Nephron progenitor cell (in vitro differentiated cells): ENCODE results near the gene MOXD1.
A peak's percentile ranks its signal among the peaks of the same experiment; 100 is the strongest.

Experiments
- DNase-seq: peaks from one replicate; pipeline ENCODE4 v3.0.0; 2021
- H3K27ac Mint-ChIP-seq: 2 replicates; pipeline ENCODE4 v1.8.0; 2021; ENCODE audit warnings: mild to moderate bottlenecking, moderate library complexity, mixed read lengths
- H3K27me3 Mint-ChIP-seq: 2 replicates; pipeline ENCODE4 v1.8.0; 2021; ENCODE audit warnings: mild to moderate bottlenecking, low read depth, mixed read lengths; ENCODE audit not compliant: poor library complexity
- H3K36me3 Mint-ChIP-seq: 2 replicates; pipeline ENCODE4 v1.8.0; 2021; ENCODE audit warnings: low read depth, mixed read lengths
- H3K4me1 Mint-ChIP-seq: 2 replicates; pipeline ENCODE4 v1.8.0; 2021; ENCODE audit warnings: mixed read lengths
- H3K4me3 Mint-ChIP-seq: 2 replicates; pipeline ENCODE4 v1.8.0; 2021; ENCODE audit warnings: mild to moderate bottlenecking, moderate library complexity, mixed read lengths
- H3K9me3 Mint-ChIP-seq: 2 replicates; pipeline ENCODE4 v1.8.0; 2021; ENCODE audit warnings: mild to moderate bottlenecking, moderate library complexity, mixed read lengths
- CTCF ChIP-seq: fragments of 200-600 bp; sonication (generic); IDR thresholded peaks from 2 replicates; pipeline ENCODE4 v1.5.0; 2021; ENCODE audit warnings: antibody characterized with exemption

MOXD1 gene

GRCh38 chr6:132261354-132261753, 139.9 kb downstream of the MOXD1 start:
- Mint-ChIP-seq H3K36me3 (no peaks in the 10 kb centered on the region), H3K27ac (no peak overlapping the region), H3K9me3 (no peaks in the 10 kb centered on the region), H3K27me3 (no peaks in the 10 kb centered on the region), H3K4me1 (no peaks in the 10 kb centered on the region), H3K4me3 (no peak overlapping the region)
- TF ChIP-seq CTCF, result no peak
- DNase-seq, result no peak

- no peaks in the 10 kb centered on the region for H3K27me3 Mint-ChIP-seq
- H3K27ac Mint-ChIP-seq, result no peak overlapping the region
- no peaks in the 10 kb centered on the region for H3K36me3 Mint-ChIP-seq
These were observed 142.2 kb downstream of the MOXD1 start for GRCh38 chr6:132259070-132259469.

GRCh38 chr6:132257561-132257960, 143.7 kb downstream of the MOXD1 start:
- no peaks in the 10 kb centered on the region for H3K27me3 Mint-ChIP-seq
- no peaks in the 10 kb centered on the region for H3K36me3 Mint-ChIP-seq
- no peak overlapping the region for H3K27ac Mint-ChIP-seq

More at GRCh38 chr6:132259070-132259469, 142.2 kb downstream of the MOXD1 start:
- DNase-seq, result no peak
- no peak overlapping the region for H3K4me3 Mint-ChIP-seq
- no peaks in the 10 kb centered on the region for H3K4me1 Mint-ChIP-seq
- TF ChIP-seq CTCF, result peak; percentile 11
- no peaks in the 10 kb centered on the region for H3K9me3 Mint-ChIP-seq

GRCh38 chr6:132256457-132256856, 144.8 kb downstream of the MOXD1 start:
- no peak for DNase-seq
- no peaks in the 10 kb centered on the region for H3K4me1 Mint-ChIP-seq
- H3K4me3 Mint-ChIP-seq, result no peak overlapping the region
- peaks cover 5% of the 10 kb centered on the region for H3K9me3 Mint-ChIP-seq
- no peaks in the 10 kb centered on the region for H3K27me3 Mint-ChIP-seq
- H3K36me3 Mint-ChIP-seq, result no peaks in the 10 kb centered on the region
- H3K27ac Mint-ChIP-seq, result no peak overlapping the region
- no peak for TF ChIP-seq CTCF

More at GRCh38 chr6:132257561-132257960, 143.7 kb downstream of the MOXD1 start:
- H3K4me1 Mint-ChIP-seq, result no peaks in the 10 kb centered on the region
- no peak for DNase-seq
- no peak for TF ChIP-seq CTCF
- no peak overlapping the region for H3K4me3 Mint-ChIP-seq
- H3K9me3 Mint-ChIP-seq, result no peaks in the 10 kb centered on the region

- H3K4me3 Mint-ChIP-seq, result no peak overlapping the region
- H3K9me3 Mint-ChIP-seq, result peaks cover 5% of the 10 kb centered on the region
- no peak for DNase-seq
- H3K27me3 Mint-ChIP-seq, result no peaks in the 10 kb centered on the region
- H3K4me1 Mint-ChIP-seq, result no peaks in the 10 kb centered on the region
- TF ChIP-seq CTCF, result no peak
- H3K36me3 Mint-ChIP-seq, result no peaks in the 10 kb centered on the region
- H3K27ac Mint-ChIP-seq, result no peak overlapping the region
These were observed 147.4 kb downstream of the MOXD1 start for GRCh38 chr6:132253906-132254305.

GRCh38 chr6:132253211-132253610, 148.1 kb downstream of the MOXD1 start:
- Mint-ChIP-seq H3K4me1 (no peaks in the 10 kb centered on the region), H3K36me3 (no peaks in the 10 kb centered on the region), H3K27ac (no peak overlapping the region), H3K27me3 (no peaks in the 10 kb centered on the region), H3K9me3 (peaks cover 5% of the 10 kb centered on the region), H3K4me3 (no peak overlapping the region)
- no peak for TF ChIP-seq CTCF
- no peak for DNase-seq
